Activated T-helper 1 cell treated with anti-CD3 and anti-CD28 coated beads, Interleukin-12 subunit alpha, Interleukin-12 subunit beta, Interleukin-2, Interleukin-4 antibody, amounts not matched to agents 30 ng/mL and 10 ng/mL and 1 ng/mL, durations not matched to agents 14 hours and 24 hours and 36 hours (primary cell): Measurements from ENCODE around the gene PDPK1. TPM values are rescaled to one million over a fixed set of nuclear protein-coding genes. Genes with fewer than 3 reads are reported as not detected.
"Not testable (repeated sequence)": the region's sequence is repeated elsewhere in the genome, so short reads cannot be mapped to it uniquely, and the experiment has no call there.

Experiments used
- DNase-seq: peaks from one replicate; pipeline ENCODE4 v3.0.0; 2021; ENCODE audit warnings: low spot score
- H3K27ac Mint-ChIP-seq: one replicate; pipeline ENCODE4 v1.8.0; 2021; ENCODE audit warnings: mild to moderate bottlenecking, mixed read lengths
- H3K27me3 Mint-ChIP-seq: one replicate; pipeline ENCODE4 v1.8.0; 2022; ENCODE audit warnings: mild to moderate bottlenecking, moderate library complexity, mixed read lengths; ENCODE audit not compliant: insufficient read depth
- H3K36me3 Mint-ChIP-seq: one replicate; pipeline ENCODE4 v1.8.0; 2021; ENCODE audit warnings: low read depth, mixed read lengths
- H3K4me1 Mint-ChIP-seq: one replicate; pipeline ENCODE4 v1.8.0; 2021; ENCODE audit warnings: low read depth, mixed read lengths
- H3K4me3 Mint-ChIP-seq: one replicate; pipeline ENCODE4 v1.8.0; 2021; ENCODE audit warnings: mild to moderate bottlenecking, moderate library complexity, mixed read lengths
- H3K9me3 Mint-ChIP-seq: one replicate; pipeline ENCODE4 v1.8.0; 2021; ENCODE audit warnings: mixed read lengths
- intact Hi-C: fragments of 100-400 bp; cut with micrococcal nuclease; formaldehyde crosslinking; loops from one replicate; pipeline ENCODE4 v1.15.1; 2024
- total RNA-seq: library from RNA; stranded (reverse); gene quantifications from 2 replicates; pipeline ENCODE4 v1.2.3, GENCODE V29; 2022

The PDPK1 gene
- total RNA-seq, 1 donor from 2014 or later, result 50.8 TPM

DNA sequence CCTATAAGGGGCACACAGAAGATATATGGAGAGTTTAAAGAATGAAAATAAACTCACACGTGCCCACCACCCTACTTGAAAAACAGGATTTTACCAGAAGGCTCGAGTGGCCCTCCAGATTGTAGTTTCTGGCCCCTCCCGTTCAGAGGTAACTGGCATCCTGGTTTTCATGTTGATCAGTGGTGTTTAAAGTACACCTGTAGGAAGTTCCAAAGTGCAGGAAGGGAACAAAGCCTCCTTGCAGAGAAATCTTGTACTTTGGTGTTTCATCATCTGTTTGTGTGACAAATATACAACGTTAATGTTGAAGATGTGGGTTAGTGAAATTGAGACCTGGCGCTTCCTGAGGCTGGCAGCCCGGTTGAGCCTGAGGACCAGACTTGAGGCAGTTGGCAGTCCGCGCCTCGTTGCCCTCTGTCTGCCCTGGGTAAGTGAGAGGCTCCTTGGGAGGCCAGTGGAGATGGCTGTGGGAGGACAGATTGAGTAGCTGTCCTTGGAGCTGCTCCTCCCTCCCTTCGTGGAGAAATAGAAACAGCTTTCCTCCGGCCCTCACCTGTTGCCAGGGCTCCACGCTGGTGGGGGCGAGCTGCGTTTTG lies 12.6 kb downstream of the PDPK1 start:
- H3K9me3 Mint-ChIP-seq, H3K36me3 Mint-ChIP-seq, H3K27me3 Mint-ChIP-seq, intact Hi-C loops, H3K4me1 Mint-ChIP-seq, H3K4me3 Mint-ChIP-seq, H3K27ac Mint-ChIP-seq, DNase-seq: not testable (repeated sequence)

DNA sequence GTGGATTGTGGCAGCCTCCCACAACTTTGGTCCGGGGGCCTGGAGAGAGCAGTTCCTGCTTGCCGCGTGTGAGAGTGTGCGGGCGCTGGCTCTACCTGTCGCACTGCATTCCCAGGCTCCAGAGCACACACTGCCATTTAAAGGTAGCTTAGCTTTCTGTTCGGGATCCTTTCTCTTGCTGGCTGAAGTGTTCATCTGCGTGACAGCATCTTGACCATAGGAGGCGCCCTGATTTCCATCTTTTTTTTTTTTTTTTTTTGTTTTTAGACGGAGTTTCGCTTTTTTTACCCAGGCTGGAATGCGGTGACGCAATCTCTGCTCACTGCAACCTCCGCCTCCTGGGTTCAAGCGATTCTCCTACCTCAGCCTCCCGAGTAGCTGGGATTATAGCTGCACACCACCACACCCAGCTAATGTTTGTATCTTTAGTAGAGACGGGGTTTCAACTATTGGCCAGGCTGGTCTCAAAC lies 13.6 kb downstream of the PDPK1 start:
- H3K4me3 Mint-ChIP-seq, H3K9me3 Mint-ChIP-seq, H3K36me3 Mint-ChIP-seq, H3K27ac Mint-ChIP-seq, intact Hi-C loops, DNase-seq, H3K4me1 Mint-ChIP-seq, H3K27me3 Mint-ChIP-seq: not testable (repeated sequence)

GRCh38 chr16:2554709-2555425 lies 17.0 kb downstream of the PDPK1 start:
- H3K4me3 Mint-ChIP-seq, H3K27ac Mint-ChIP-seq, H3K9me3 Mint-ChIP-seq, DNase-seq, H3K4me1 Mint-ChIP-seq, H3K27me3 Mint-ChIP-seq, intact Hi-C loops, H3K36me3 Mint-ChIP-seq: not testable (repeated sequence)

- H3K4me1 Mint-ChIP-seq, H3K27ac Mint-ChIP-seq, H3K36me3 Mint-ChIP-seq, H3K9me3 Mint-ChIP-seq, intact Hi-C loops, H3K4me3 Mint-ChIP-seq, H3K27me3 Mint-ChIP-seq, DNase-seq: not testable (repeated sequence)
Measured at GRCh38 chr16:2557150-2557549, 19.3 kb downstream of the PDPK1 start.

DNA sequence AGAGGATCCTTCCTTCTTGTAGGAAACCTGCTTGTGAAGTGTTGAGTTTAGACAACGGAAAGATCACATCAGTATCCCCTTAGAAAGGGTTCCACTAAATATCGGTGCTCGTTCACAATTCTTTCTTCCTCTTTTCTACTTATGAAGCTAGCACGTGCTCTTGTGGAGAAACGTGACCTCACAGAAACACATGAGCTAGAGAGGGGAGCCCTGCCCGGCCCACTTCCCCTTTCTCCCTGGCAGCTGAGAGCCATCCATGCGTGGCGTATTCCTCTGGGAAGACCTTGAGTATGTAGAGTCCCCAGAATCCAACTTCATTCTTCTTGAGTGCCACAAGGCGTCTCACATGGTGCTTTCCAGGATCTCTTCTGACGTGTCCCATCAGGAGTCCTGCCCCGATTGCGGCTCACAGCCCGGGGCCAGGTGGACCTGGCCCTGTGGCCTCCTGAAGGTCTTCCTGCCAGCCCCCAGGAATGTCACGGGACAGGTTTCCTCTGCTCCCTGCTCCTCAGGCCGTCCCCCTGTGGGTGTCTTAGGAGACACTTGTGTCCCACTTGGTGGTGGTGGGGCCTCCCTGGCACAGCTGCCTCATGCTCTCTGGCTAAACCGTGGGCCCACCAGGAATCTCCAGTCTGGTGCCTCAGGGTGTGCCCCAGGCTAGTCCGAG lies 22.4 kb downstream of the PDPK1 start:
- intact Hi-C loops, H3K4me1 Mint-ChIP-seq: not testable (repeated sequence)

GRCh38 chr16:2560798-2561133 lies 22.9 kb downstream of the PDPK1 start:
- H3K4me1 Mint-ChIP-seq, H3K36me3 Mint-ChIP-seq, H3K9me3 Mint-ChIP-seq, H3K27me3 Mint-ChIP-seq, H3K27ac Mint-ChIP-seq, H3K4me3 Mint-ChIP-seq, intact Hi-C loops: not testable (repeated sequence)
- DNase-seq, result peak; percentile 62

More for the DNA sequence above, 22.4 kb downstream of the PDPK1 start:
- not testable (repeated sequence) for H3K9me3 Mint-ChIP-seq, DNase-seq, H3K27me3 Mint-ChIP-seq, H3K36me3 Mint-ChIP-seq, H3K27ac Mint-ChIP-seq, H3K4me3 Mint-ChIP-seq

GRCh38 chr16:2567506-2567905 lies 29.7 kb downstream of the PDPK1 start:
- H3K9me3 Mint-ChIP-seq, H3K27ac Mint-ChIP-seq, intact Hi-C loops, H3K4me3 Mint-ChIP-seq, DNase-seq, H3K36me3 Mint-ChIP-seq, H3K27me3 Mint-ChIP-seq, H3K4me1 Mint-ChIP-seq: not testable (repeated sequence)

DNA sequence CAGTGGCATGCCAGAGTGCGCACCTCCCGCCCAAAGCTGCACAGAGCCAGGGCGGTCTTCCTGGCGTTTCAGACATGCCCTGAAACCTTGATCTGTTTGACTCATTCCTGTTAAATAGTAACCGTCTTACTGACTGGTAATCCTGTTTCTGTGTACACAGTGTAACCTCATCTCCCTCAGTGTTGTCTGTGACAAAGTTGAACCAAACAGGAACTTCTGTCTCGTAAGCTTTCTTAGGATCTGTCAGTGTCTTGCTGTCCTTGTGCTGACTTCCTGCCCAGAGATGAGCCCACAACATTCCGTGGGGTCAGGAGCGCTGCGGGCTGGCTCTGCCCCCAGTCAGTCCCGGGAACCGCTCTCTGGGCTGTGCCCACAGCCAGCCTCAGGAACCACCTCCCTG lies 30.8 kb downstream of the PDPK1 start:
- intact Hi-C loops, H3K4me1 Mint-ChIP-seq, DNase-seq, H3K9me3 Mint-ChIP-seq, H3K36me3 Mint-ChIP-seq, H3K4me3 Mint-ChIP-seq, H3K27me3 Mint-ChIP-seq, H3K27ac Mint-ChIP-seq: not testable (repeated sequence)

DNA sequence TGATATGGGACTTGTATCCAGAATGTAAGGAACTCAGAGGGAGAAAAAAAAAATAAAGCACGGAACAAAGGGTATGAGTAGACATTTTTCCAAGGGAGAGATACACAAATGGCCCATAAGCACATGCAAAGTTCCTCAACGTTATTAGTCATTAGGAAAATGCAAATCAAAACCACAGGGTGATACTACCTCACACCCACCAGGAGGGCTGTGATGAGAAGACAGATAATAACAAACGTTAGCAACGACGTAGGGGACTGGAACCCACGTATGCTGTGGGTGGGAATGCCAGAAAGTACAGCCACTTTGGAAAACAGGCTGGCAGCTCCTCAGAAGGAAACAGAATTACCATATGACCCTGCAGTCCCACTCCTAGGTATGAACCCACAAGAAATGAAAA lies 34.9 kb downstream of the PDPK1 start:
- H3K4me1 Mint-ChIP-seq, result not testable (repeated sequence)

DNA sequence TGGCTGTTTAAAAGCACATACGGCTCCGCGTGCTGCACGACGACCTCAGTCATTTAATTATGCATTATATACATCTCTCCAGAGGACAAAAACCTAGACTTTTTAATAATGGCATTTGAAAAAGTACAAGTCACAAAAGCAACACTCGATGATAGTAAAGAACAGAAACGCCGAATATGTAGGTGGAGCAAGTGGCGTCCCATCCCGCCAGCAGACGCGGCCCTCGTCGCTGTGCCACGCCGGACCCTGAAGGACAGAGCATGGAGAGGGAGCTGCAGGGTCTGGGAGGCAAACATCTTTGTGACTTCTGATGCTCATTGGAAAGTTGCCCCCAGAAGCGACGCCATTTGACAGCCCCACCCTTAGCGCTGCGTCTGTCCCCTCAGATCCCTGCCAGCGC lies 38.0 kb downstream of the PDPK1 start:
- intact Hi-C loops, H3K36me3 Mint-ChIP-seq, DNase-seq, H3K4me3 Mint-ChIP-seq, H3K4me1 Mint-ChIP-seq, H3K9me3 Mint-ChIP-seq, H3K27ac Mint-ChIP-seq, H3K27me3 Mint-ChIP-seq: not testable (repeated sequence)

More for the DNA sequence above, 34.9 kb downstream of the PDPK1 start:
- H3K9me3 Mint-ChIP-seq, H3K36me3 Mint-ChIP-seq, intact Hi-C loops, H3K27me3 Mint-ChIP-seq, H3K4me3 Mint-ChIP-seq, DNase-seq, H3K27ac Mint-ChIP-seq: not testable (repeated sequence)

DNA sequence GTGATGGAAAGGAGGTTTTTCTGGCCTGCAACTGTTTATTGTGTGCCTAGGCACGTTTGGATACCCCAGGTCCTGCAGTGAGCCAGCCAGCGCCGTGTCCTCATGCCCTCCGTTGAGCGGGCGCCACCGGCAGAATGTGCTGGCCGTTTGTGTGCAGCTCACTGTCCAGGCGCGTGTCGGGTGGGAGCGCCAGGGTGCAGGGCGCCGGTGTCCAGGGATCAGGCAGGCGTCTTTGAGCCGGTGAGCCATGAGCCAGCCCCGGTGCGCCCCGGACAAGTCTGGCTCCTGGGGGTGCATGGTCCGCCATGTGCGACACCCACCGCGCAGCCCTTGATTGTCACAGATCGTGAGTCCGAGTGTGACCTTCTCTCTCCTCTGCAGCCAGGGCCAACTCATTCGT lies 39.2 kb downstream of the PDPK1 start:
- H3K4me1 Mint-ChIP-seq, intact Hi-C loops, H3K36me3 Mint-ChIP-seq, H3K27me3 Mint-ChIP-seq, H3K9me3 Mint-ChIP-seq, DNase-seq, H3K4me3 Mint-ChIP-seq, H3K27ac Mint-ChIP-seq: not testable (repeated sequence)

- H3K27me3 Mint-ChIP-seq, H3K36me3 Mint-ChIP-seq, intact Hi-C loops, H3K4me3 Mint-ChIP-seq, DNase-seq, H3K4me1 Mint-ChIP-seq, H3K27ac Mint-ChIP-seq, H3K9me3 Mint-ChIP-seq: not testable (repeated sequence)
Measured at GRCh38 chr16:2578905-2579304, 41.1 kb downstream of the PDPK1 start.

GRCh38 chr16:2580143-2580542 lies 42.3 kb downstream of the PDPK1 start:
- H3K4me3 Mint-ChIP-seq, H3K36me3 Mint-ChIP-seq, H3K27ac Mint-ChIP-seq, intact Hi-C loops, H3K9me3 Mint-ChIP-seq, H3K27me3 Mint-ChIP-seq, H3K4me1 Mint-ChIP-seq, DNase-seq: not testable (repeated sequence)
